Type B pancreatic cell (in vitro differentiated cells): ENCODE results near the gene ZNF335. TPM values are rescaled to one million over a fixed set of nuclear protein-coding genes. Genes with fewer than 3 reads are reported as not detected.

Source experiments
- DNase-seq: peaks from one replicate; pipeline ENCODE4 v3.0.0; 2021; ENCODE audit warnings: mixed read lengths; ENCODE audit not compliant: unreplicated experiment; ENCODE audit errors: extremely low spot score
- H3K27ac Mint-ChIP-seq: 2 replicates; pipeline ENCODE4 v1.8.0; 2021; ENCODE audit warnings: mild to moderate bottlenecking, mixed read lengths
- H3K27me3 Mint-ChIP-seq: 2 replicates; pipeline ENCODE4 v1.8.0; 2021; ENCODE audit warnings: mixed read lengths
- H3K36me3 Mint-ChIP-seq: 2 replicates; pipeline ENCODE4 v1.8.0; 2021; ENCODE audit warnings: mixed read lengths
- H3K4me1 Mint-ChIP-seq: one replicate; pipeline ENCODE4 v1.8.0; 2021; ENCODE audit warnings: mixed read lengths; ENCODE audit not compliant: unreplicated experiment
- H3K4me3 Mint-ChIP-seq: 2 replicates; pipeline ENCODE4 v1.8.0; 2021; ENCODE audit warnings: mild to moderate bottlenecking, mixed read lengths
- H3K9me3 Mint-ChIP-seq: 2 replicates; pipeline ENCODE4 v1.8.0; 2021; ENCODE audit warnings: mixed read lengths
- total RNA-seq: library from RNA; stranded (reverse); gene quantifications from 2 replicates; pipeline ENCODE4 v1.2.1, GENCODE V29; 2021; ENCODE audit warnings: low replicate concordance
- TF ChIP-seq, protein P1 (sequence below): fragments of 200-600 bp; sonication (generic); conservative IDR thresholded peaks from 2 replicates; pipeline ENCODE4 v1.5.0; 2021; ENCODE audit warnings: antibody characterized with exemption, mild to moderate bottlenecking

The ZNF335 gene
- total RNA-seq, 1 donor from 2014 or later: 19.9 TPM

DNA sequence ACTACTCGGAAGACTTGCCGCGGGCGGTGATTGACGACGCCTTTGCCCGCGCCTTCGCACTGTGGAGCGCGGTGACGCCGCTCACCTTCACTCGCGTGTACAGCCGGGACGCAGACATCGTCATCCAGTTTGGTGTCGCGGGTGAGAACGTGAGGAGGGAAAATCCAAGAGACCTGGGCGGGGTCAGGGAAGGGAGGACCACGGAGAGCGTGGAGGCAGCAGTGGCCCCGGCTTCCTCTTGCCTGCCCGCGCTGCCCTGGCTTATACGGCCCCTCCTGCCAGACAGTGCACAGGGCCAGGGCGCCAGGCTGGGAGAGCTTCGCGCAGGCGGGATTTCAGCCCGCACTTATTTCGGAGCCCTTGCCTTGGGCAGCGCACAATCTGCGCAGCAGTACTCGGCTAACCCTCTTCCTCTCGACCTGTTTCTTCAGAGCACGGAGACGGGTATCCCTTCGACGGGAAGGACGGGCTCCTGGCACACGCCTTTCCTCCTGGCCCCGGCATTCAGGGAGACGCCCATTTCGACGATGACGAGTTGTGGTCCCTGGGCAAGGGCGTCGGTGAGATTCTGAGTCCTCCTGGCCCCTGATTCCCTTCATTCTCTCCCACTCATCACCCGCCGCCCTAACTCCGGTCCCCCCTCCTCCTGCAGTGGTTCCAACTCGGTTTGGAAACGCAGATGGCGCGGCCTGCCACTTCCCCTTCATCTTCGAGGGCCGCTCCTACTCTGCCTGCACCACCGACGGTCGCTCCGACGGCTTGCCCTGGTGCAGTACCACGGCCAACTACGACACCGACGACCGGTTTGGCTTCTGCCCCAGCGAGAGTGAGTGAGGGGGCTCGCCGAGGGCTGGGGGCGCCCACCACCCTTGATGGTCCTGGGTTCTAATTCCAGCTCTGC, 38.7 kb upstream of the ZNF335 start:
- H3K9me3 Mint-ChIP-seq: no peaks in the 10 kb centered on the region

DNA sequence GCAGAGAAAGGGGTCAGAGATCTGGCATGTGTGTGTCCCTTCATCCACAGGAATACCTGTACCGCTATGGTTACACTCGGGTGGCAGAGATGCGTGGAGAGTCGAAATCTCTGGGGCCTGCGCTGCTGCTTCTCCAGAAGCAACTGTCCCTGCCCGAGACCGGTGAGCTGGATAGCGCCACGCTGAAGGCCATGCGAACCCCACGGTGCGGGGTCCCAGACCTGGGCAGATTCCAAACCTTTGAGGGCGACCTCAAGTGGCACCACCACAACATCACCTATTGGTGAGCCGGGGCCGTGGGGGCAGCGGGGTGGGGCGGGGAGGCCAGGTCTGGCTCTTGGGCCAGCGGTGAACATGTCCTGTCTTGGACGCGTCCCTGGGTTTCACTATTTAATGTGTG, 37.8 kb upstream of the ZNF335 start:
- no peak overlapping the region for H3K27ac Mint-ChIP-seq
- H3K9me3 Mint-ChIP-seq: no peaks in the 10 kb centered on the region

More for the DNA sequence above, 38.7 kb upstream of the ZNF335 start:
- H3K4me1 Mint-ChIP-seq: no peaks in the 10 kb centered on the region
- H3K36me3 Mint-ChIP-seq: no peaks in the 10 kb centered on the region
- H3K4me3 Mint-ChIP-seq: no peak overlapping the region
- TF ChIP-seq, protein P1, sequence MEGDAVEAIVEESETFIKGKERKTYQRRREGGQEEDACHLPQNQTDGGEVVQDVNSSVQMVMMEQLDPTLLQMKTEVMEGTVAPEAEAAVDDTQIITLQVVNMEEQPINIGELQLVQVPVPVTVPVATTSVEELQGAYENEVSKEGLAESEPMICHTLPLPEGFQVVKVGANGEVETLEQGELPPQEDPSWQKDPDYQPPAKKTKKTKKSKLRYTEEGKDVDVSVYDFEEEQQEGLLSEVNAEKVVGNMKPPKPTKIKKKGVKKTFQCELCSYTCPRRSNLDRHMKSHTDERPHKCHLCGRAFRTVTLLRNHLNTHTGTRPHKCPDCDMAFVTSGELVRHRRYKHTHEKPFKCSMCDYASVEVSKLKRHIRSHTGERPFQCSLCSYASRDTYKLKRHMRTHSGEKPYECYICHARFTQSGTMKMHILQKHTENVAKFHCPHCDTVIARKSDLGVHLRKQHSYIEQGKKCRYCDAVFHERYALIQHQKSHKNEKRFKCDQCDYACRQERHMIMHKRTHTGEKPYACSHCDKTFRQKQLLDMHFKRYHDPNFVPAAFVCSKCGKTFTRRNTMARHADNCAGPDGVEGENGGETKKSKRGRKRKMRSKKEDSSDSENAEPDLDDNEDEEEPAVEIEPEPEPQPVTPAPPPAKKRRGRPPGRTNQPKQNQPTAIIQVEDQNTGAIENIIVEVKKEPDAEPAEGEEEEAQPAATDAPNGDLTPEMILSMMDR: no peak
- peaks cover 78% of the 10 kb centered on the region for H3K27me3 Mint-ChIP-seq
- no peak overlapping the region for H3K27ac Mint-ChIP-seq
- DNase-seq: no peak

DNA sequence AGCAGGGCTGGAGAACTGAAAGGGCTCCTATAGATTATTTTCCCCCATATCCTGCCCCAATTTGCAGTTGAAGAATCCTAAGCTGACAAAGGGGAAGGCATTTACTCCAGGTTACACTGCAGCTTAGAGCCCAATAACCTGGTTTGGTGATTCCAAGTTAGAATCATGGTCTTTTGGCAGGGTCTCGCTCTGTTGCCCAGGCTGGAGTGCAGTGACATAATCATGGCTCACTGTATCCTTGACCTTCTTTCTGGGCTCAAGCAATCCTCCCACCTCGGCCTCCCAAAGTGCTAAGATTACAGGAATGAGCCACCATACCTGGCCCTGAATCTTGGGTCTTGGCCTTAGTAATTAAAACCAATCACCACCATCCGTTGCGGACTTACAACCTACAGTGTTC, 35.7 kb upstream of the ZNF335 start:
- H3K27ac Mint-ChIP-seq: no peak overlapping the region
- H3K4me1 Mint-ChIP-seq: peaks cover 5% of the 10 kb centered on the region
- H3K9me3 Mint-ChIP-seq: no peaks in the 10 kb centered on the region
- no peaks in the 10 kb centered on the region for H3K36me3 Mint-ChIP-seq
- H3K4me3 Mint-ChIP-seq: no peak overlapping the region
- H3K27me3 Mint-ChIP-seq: peaks cover 72% of the 10 kb centered on the region
- DNase-seq: no peak
- TF ChIP-seq, protein P1: no peak

More for the DNA sequence above, 37.8 kb upstream of the ZNF335 start:
- DNase-seq: no peak
- H3K36me3 Mint-ChIP-seq: no peaks in the 10 kb centered on the region
- no peak overlapping the region for H3K4me3 Mint-ChIP-seq
- TF ChIP-seq, protein P1: no peak
- peaks cover 77% of the 10 kb centered on the region for H3K27me3 Mint-ChIP-seq
- H3K4me1 Mint-ChIP-seq: no peaks in the 10 kb centered on the region

GRCh38 chr20:46006964-46007363, 35.0 kb upstream of the ZNF335 start:
- H3K27ac Mint-ChIP-seq: no peak overlapping the region
- TF ChIP-seq, protein P1: no peak
- no peaks in the 10 kb centered on the region for H3K9me3 Mint-ChIP-seq
- peaks cover 5% of the 10 kb centered on the region for H3K4me1 Mint-ChIP-seq
- no peak for DNase-seq
- H3K27me3 Mint-ChIP-seq: peaks cover 66% of the 10 kb centered on the region
- H3K4me3 Mint-ChIP-seq: no peak overlapping the region
- no peaks in the 10 kb centered on the region for H3K36me3 Mint-ChIP-seq

DNA sequence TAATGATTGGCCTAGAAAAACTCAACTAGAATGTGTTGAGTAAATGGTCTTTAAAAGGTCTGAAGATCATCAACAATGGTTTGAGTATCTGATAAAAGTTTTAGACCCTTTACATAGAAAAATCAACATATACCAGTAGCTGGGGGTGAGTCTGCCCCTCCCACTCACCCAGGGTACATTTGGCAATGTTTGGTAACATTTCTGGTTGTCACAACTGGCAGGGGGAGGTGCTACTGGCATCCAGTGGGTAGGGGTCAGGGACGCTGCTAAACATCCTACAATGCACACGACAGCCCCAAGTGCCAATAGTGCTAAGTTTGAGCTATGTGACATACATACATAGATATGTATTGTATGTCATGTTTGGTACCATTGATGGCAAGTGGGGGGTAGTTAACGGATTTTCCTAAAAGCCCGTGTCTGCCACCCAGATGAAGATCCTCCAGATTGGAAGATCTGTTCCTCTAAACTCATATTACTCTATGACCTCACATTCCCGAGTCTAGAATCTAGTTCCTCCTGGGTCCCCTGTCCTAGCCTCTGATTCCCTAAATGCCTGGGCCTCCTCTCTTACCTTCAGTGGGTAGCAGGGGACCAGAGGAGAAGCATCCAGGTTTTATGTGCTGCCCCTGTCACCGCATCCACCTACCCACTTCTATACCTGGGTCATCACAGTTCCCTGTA, 34.2 kb upstream of the ZNF335 start:
- Mint-ChIP-seq H3K9me3 (no peaks in the 10 kb centered on the region), H3K4me3 (no peak overlapping the region), H3K4me1 (peaks cover 5% of the 10 kb centered on the region), H3K27me3 (peaks cover 58% of the 10 kb centered on the region), H3K27ac (no peak overlapping the region), H3K36me3 (no peaks in the 10 kb centered on the region)
- TF ChIP-seq, protein P1: no peak
- DNase-seq: no peak
